Activated CD4-positive, CD25-positive, alpha-beta regulatory T cell treated with anti-CD3 and anti-CD28 coated beads, Interleukin-2, amount 50 U/mL, for 16 hours (primary cell): ENCODE measurements around the gene LACTBL1.
"Not testable (repeated sequence)": the region's sequence is repeated elsewhere in the genome, so short reads cannot be mapped to it uniquely, and the experiment has no call there.

Experiments used
- DNase-seq: peaks from one replicate; pipeline ENCODE4 v3.0.0-alpha.2; 2020; ENCODE audit warnings: low read depth, low spot score

LACTBL1 gene

GRCh38 chr1:22976461-22977243 is 4.0 kb upstream of the LACTBL1 start:
- no peak for DNase-seq

GRCh38 chr1:22976127-22976460 is 3.4 kb upstream of the LACTBL1 start:
- no peak for DNase-seq

DNA sequence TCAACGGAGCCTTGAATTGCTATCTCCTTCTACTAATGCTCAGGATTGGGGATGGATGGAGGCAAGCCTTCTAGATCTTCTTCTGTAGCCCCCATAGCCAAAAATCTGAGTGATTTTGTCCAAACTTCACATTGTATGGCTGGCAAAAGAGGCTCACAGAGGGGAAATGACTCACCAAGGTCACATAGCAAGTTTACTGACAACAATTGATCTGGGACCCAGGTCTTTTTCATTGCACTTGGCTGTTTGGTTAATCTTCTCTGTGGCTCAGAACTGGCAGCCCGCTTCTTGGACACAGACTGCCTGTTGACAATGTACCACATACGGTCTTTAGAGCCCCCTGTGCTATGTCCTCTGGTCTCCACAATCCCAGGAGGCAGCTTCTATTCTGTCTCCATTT is 3.0 kb upstream of the LACTBL1 start:
- no peak for DNase-seq

- no peak for DNase-seq
These were observed 858 bp downstream of the LACTBL1 start for GRCh38 chr1:22971611-22972405.

DNA sequence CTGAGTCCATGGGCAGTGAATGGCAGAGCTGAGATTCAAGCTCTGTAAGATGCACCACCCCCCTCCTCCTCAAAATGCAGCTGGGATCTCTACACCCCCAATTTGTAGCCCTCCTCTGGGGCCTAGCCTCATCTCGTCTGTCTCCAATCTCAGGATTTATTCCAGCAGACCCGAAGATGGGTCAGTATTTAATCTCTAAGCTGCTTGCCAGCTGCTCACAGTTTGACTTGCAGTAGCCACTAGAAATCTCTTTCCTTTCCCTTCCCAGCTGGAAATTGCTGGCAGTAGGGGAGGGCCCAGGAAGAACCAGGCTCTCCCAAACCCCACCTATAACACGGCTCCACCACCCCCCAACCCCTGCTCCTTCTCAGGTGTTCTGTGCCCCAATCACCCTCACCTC is 1.5 kb downstream of the LACTBL1 start:
- DNase-seq, result no peak

DNA sequence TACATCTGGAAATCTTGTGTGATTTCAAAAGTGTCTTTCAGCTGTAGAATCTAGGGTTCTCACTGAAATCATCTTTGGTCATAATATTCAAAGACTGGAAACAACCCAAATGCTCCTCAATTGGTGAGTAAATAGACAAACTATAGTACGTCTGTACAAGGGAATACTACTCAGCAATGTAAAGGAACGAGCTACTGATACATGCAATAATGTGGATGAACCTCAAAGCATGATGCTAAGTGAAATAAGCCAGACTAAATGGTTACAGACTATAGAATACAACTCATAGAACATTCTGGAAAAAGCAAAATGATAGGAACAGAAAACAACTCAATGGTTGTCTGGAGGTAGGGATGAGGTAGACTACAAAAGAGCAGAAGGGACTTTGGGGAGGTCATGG is 2.6 kb downstream of the LACTBL1 start:
- DNase-seq, result no peak

- DNase-seq, result no peak
These were observed 3.4 kb downstream of the LACTBL1 start for GRCh38 chr1:22969304-22969709.

DNA sequence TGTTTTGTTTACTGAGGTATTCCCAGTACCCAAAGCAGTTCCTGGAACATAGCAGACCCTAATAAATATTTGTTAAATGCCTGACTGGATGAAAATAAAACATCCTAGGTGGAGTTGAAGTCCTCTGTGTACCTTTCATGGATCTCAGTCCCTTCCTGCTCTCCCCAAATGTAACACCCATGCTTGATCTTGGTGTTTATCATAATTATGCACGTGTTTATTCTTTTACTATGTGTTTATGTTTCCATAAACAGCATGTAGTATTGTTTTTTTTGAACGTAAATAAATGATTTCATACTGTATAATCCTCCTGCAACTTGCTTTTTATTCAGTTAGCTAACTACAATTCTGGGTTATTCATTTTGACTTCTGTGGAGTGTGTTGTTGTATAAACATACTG is 4.8 kb downstream of the LACTBL1 start:
- no peak for DNase-seq

DNA sequence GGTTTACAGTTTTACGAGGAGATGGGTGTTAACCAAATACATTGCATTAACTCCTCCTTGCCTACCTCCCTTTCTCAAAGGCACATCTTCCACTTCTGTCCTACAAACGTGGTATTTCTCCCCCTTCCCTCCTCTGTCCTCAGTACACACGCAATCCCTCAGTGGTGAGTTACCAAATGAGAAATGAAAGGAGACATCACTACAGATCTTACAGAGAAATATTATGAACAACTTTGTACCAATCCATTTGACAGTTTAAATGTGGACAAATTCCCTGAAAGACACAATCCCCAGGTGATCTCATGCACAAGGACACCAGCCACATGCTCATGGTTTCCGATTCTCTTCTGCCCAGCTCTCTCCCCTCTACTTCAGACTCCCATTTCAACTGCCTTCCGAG is 6.4 kb downstream of the LACTBL1 start:
- DNase-seq, result no peak

DNA sequence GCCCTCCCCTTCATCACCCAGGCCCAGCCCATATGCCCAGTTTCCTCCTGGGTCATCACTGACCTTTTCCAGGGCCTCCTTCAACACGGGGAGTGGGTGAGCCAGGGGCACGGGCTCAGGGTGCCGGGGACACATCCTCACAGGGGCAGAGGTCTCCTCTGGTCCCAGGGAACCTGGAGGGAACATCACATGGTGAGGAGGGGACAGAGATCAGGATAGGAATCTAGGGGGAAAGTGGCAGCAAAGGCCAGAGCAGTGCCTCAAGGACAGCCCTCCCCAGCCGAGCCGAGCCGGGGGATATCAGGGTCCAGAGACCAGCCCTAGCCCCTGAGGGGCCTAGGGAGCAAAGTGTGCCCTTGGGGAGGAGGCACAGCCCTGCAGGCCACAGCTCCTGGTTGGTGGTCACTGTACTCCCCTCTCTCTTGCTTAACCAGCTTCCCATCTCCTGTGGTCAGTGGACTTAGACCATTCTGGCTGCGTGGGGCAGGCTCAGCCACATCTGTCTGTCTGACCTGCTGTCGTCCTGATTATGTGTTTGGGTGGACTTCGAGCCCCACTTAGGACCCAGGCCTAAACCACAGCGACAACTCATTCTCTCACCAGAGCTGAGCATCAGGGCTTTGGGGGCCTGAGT is 9.5 kb downstream of the LACTBL1 start:
- no peak for DNase-seq

DNA sequence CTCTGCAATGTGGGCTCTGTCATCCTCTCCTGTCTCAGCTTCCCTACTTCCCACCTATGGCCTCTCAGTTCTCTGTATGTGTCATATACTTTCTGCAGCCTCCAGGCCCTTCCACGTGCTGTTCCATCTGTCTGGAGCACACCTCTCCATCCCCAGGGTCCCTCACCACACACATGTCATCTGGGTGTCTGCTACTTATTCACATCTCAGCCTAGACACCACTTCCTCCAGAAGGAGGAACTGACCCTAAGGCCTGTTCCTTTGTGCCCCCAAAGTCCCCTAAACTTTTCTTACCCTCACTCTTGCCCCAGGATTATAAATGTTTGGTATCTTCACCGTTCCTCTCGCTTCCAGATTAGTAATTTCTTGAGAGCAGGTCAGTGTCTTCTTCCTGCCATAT is 10.1 kb downstream of the LACTBL1 start:
- DNase-seq, result no peak

DNA sequence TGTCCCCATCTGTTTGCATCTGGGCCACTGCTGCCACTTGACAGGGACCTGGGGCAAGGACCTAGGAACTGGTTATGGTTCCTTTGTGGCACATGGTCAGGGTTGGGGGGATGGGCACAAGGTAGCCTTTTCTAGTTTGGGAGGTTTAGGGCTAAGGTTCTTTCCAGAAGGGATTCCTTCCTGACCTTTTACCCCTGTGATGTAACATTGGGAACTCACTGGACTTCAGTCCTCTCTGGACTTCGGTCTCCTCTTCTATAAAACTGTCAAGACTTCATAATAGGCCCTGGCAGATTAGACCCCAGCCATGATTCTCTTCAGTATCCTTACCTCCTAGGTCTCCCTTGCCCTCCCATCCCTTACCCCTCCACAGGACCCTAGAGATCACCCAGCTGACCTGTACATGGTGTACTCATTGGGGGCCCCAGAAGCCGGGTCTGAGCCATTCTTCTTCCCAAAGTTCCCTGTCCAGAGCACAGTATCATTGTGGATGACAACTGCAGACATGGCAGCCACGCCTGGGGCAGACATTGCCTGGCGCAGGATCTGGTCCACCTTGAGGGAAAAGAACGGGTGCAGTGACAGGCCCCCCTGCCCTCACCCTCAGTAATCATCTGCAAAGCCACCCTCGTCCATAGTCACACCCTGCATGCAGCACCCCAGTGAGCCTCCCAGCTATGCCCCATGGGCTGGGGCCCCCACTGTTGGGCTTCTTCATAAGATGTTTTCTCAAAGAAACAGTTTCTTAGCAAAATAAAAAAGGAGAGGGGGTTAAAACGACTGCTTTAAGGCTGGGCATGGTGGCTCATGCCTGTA is 12.9 kb downstream of the LACTBL1 start:
- DNase-seq, result no peak

DNA sequence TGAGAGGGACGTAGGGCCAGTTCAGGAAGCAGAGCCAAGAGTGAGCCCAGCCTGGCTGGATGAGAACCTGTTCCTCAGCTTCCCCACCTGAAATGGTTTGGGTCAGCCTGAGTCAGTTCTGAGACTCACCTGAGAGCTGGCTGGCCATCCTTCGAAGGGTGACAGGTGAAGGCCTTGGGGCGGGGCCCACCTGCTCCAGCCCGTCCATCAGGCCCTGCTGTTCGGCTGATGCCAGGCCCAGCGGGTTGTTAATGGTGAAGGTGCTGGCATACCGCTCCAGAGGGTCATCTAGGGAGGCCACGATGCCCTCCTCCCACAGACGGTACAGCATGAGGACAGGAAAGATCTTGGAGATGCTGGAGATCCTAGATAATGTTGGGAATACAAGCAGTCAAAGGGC is 14.1 kb downstream of the LACTBL1 start:
- DNase-seq, result no peak

DNA sequence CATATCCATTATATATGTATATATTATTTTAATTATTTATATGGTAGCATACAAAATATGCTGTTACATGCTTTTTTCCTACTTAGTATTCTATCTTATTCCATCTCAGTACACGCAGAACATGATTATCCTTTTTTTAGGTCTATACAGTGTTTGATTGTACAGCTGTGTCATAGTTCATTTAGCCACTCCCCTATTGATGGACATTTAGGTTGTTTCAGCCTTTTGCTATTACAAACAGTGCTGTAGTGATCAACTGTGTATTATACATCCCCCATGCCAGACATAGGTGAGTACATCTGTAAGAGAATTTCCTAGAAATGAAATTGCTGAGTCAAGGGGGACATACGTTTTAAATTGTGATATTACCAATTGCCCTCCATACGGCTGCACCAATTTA is 15.6 kb downstream of the LACTBL1 start:
- no peak for DNase-seq

GRCh38 chr1:22955146-22955545 is 17.5 kb downstream of the LACTBL1 start:
- no peak for DNase-seq

GRCh38 chr1:22953740-22954141 is 18.9 kb downstream of the LACTBL1 start:
- no peak for DNase-seq

- no peak for DNase-seq
These were observed 19.5 kb downstream of the LACTBL1 start for GRCh38 chr1:22953057-22953739.

DNA sequence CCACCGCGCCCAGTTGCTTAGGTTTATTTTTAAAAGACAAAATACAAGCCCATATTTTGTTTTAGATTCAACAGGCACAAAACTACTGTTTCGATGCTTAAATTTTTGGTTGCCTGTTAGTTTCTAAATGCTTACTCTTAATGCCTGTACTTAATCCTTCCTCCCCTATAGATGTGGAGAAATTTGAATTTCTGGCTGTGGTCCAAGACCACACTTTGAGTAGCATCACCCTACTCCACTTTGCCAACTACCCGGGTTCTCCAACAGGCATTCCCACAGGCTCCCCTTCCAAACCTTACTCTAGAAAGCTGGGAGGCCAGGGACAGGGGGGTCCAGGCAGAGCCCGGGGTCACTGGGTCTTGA is 20.0 kb downstream of the LACTBL1 start:
- no peak for DNase-seq

- DNase-seq, result no peak
These were observed 20.9 kb downstream of the LACTBL1 start for GRCh38 chr1:22951796-22952195.

GRCh38 chr1:22949822-22950331 is 22.8 kb downstream of the LACTBL1 start:
- DNase-seq, result no peak

DNA sequence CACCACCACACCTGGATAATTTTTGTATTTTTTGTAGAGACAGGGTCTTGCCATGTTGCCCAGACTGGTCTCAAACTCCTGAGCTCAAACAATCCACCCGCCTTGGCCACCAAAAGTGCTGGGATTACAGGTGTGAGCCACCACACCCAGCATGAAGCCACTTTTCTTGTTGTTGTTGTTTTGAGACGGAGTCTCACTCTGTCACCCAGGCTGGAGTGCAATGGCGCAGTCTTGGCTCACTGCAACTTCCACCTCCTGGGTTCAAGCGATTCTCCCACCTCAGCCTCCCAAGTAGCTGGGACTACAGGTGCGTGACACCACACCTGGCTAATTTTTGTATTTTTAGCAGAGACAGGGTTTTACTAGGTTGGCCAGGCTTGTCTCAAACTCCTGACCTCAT is 27.5 kb downstream of the LACTBL1 start:
- not testable (repeated sequence) for DNase-seq
